Osteocyte (in vitro differentiated cells): ENCODE measurements around the gene TEX30. TPM values are rescaled to one million over a fixed set of nuclear protein-coding genes. Genes with fewer than 3 reads are reported as not detected.

Experiments used
- DNase-seq: peaks from one replicate; pipeline ENCODE4 v3.0.0; 2021; ENCODE audit warnings: mixed read lengths; ENCODE audit not compliant: unreplicated experiment; ENCODE audit errors: extremely low spot score
- H3K27ac Mint-ChIP-seq: one replicate; pipeline ENCODE4 v1.8.0; 2021; ENCODE audit warnings: mild to moderate bottlenecking, mixed read lengths; ENCODE audit not compliant: unreplicated experiment
- H3K27me3 Mint-ChIP-seq: one replicate; pipeline ENCODE4 v1.8.0; 2021; ENCODE audit warnings: mixed read lengths; ENCODE audit not compliant: unreplicated experiment
- H3K36me3 Mint-ChIP-seq: one replicate; pipeline ENCODE4 v1.8.0; 2021; ENCODE audit warnings: mixed read lengths; ENCODE audit not compliant: unreplicated experiment
- H3K4me1 Mint-ChIP-seq: one replicate; pipeline ENCODE4 v1.8.0; 2021; ENCODE audit warnings: mixed read lengths; ENCODE audit not compliant: unreplicated experiment
- H3K4me3 Mint-ChIP-seq: one replicate; pipeline ENCODE4 v1.8.0; 2021; ENCODE audit warnings: mild to moderate bottlenecking, moderate library complexity, mixed read lengths; ENCODE audit not compliant: unreplicated experiment
- H3K9me3 Mint-ChIP-seq: one replicate; pipeline ENCODE4 v1.8.0; 2021; ENCODE audit warnings: mixed read lengths; ENCODE audit not compliant: unreplicated experiment
- CTCF ChIP-seq: fragments of 200-600 bp; sonication (generic); IDR thresholded peaks from 2 replicates; pipeline ENCODE4 v1.5.0; 2021; ENCODE audit warnings: antibody characterized with exemption, mild to moderate bottlenecking, moderate library complexity
- total RNA-seq: library from RNA; stranded (reverse); gene quantifications from 2 replicates; pipeline ENCODE4 v1.2.1, GENCODE V29; 2021

TEX30 gene
- total RNA-seq, 1 donor from 2014 or later, result 8.7 TPM

DNA sequence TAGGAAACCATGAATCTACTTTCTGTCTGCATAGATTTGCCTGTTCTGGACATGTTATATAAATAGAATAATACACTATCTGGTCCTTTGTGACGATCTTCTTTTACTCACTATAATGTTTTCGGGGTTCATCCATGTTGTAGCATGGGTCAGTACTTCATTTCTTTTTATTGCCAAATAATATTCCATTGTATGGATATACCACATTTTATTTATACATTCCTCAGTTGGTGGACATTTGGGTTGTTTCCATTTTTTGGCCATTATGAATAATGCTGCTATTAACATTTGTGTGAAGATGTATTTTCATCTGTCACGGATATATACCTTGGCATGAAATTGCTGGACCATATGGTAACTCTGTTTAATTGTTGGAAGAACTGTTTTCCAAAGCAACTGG is 32.1 kb upstream of the TEX30 start:
- Mint-ChIP-seq H3K27me3 (no peaks in the 10 kb centered on the region), H3K27ac (no peak overlapping the region), H3K9me3 (no peaks in the 10 kb centered on the region), H3K4me3 (no peak overlapping the region), H3K36me3 (peaks cover 36% of the 10 kb centered on the region), H3K4me1 (peaks cover 21% of the 10 kb centered on the region)
- TF ChIP-seq CTCF, result no peak
- DNase-seq, result no peak

- peak; percentile 95 for DNase-seq
- H3K27ac Mint-ChIP-seq, result peak overlapping the region; percentile 88
- peaks cover 31% of the 10 kb centered on the region for H3K4me1 Mint-ChIP-seq
- peak; percentile 88 for TF ChIP-seq CTCF
- no peaks in the 10 kb centered on the region for H3K27me3 Mint-ChIP-seq
- H3K4me3 Mint-ChIP-seq, result peak overlapping the region; percentile 94
- no peaks in the 10 kb centered on the region for H3K9me3 Mint-ChIP-seq
- peaks cover 12% of the 10 kb centered on the region for H3K36me3 Mint-ChIP-seq
Measured at GRCh38 chr13:102800145-102801041, 26.8 kb upstream of the TEX30 start.

- Mint-ChIP-seq H3K9me3 (no peaks in the 10 kb centered on the region), H3K4me1 (peaks cover 31% of the 10 kb centered on the region), H3K27ac (peak overlapping the region; percentile 88), H3K27me3 (no peaks in the 10 kb centered on the region), H3K4me3 (peak overlapping the region; percentile 94), H3K36me3 (peaks cover 7% of the 10 kb centered on the region)
- TF ChIP-seq CTCF, result no peak
- peak; percentile 86 for DNase-seq
Measured at GRCh38 chr13:102799426-102800144, 26.0 kb upstream of the TEX30 start.

DNA sequence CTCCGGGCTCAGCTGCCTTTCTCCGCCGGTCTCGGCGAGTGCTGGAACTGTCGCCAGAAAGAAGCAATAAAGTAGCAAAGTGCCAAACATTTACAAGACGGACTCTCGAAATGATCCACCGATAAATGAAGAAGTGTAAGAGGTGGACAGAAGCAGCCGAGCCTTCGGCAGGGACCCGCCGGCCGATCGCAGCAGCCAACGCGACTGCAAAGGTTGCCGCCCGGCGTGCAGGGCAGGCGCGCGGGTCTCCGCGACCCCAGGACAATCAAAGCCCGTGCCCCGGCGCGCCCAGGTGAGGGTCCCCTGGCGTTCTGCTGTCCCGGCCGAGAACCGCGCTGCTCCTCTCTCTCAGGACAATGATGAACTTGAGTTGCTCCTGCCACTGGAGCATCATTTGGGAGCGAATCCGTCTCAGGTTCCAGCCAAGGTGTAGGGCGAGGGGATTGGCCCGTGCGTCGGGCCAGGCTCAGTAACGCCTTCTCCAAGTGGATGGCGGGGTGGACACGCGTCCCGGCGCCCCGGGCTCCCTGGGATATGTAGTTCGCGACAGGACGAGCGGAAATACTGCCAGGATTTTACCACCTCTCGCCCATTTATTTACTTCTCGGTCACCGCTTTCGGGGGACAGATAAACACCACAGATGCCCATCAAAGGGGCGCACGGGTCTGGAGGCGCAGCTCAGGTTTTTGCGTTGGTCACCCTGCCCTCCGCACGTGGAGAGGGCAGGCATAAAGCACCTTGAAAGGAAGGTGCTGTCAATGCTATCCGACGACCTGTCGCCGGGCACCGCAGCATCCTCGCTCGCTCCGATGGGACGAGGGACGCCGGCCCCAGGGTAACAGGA is 25.2 kb upstream of the TEX30 start, which contains the start of the genes BIVM and POGLUT2:
TSS of gene BIVM (plus strand) at position 539 of the 845 bp plus-strand sequence. CDS start 8,149 bp downstream, outside the sequence.
TSS of gene POGLUT2 (minus strand) at position 396 of the 845 bp plus-strand sequence. CDS start at position 90, 306 bp downstream.
- Mint-ChIP-seq H3K4me1 (peaks cover 31% of the 10 kb centered on the region), H3K27me3 (no peaks in the 10 kb centered on the region), H3K9me3 (no peaks in the 10 kb centered on the region), H3K4me3 (peak within 1 kb of the TSS; percentile 94), H3K36me3 (peaks cover 6% of the 10 kb centered on the region), H3K27ac (peak within 1 kb of the TSS; percentile 88)
- TF ChIP-seq CTCF, result no peak
- peak; percentile 95 for DNase-seq
